ENCODE data around the gene ACKR1.

DNA sequence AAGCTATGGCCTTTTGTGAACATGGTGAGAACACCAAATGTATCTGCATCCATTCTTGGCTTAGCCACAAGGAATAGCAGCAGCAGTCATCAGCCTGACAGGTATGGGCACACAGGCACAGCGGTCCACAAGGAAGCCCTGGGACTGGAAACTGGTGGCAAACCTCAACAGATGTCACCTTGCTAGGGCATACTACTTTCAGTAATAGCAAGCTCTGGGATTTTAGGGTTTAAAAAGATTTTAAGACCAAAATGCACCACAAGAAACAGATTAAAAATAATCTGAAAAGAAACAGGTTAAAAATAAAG, 43.0 kb upstream of the ACKR1 start:
- TF ChIP-seq POLR2A (IDR thresholded peaks at IDR 0.05; ENCODE audit: low read length) (no peak), GATA1 (IDR thresholded peaks at IDR 0.05; ENCODE audit: low read depth, low read length) (no peak)

All from erythroblast (primary cell).